ENCODE results near the gene EVPLL.

Gene EVPLL

DNA sequence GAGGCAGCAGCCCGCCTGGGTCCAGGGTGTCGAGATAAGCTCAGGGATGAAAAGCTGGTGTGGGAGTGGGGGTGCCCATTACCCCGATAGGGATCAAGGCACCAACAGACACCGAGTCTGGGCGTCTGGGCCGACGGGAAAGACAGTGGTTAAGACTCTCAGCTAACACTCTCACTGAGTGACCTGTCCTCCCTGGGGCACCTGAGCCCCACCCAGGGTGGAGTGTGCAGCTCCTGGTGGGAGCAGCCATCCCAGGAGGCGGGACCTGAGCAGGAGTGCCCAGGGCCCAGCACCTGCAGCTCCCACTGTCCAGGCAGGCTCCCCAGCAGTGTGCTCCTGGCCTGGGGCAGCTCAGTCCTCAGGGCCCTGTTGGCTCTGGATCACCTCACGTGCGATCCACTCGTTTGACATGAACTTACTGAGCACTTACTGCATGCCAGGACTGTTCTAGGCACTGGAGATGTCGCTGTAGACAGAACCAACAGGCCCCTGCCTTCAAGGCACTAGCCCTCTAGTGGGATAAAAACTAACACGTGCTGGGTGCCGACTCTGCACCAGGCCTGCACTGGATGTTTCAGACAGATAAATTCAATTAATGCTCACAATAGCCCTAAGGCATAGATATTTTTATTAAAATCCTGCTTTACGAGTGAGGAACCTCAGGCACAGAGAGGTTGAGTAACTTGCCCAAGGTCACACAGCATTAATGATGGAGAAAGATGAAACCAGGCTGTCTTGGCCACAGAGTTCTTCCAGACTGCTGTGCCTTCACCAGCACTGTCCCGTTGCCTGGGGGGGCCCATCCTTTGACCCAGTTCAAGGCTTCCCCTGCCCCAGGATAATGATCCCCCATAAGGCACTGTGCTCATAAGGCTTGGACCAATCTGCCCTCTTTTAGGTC, 1.9 kb downstream of the EVPLL start:
- no peak for TF ChIP-seq REST (IDR thresholded peaks at IDR 0.05; ENCODE audit: insufficient read depth in 1 of 2, low read depth in 2 of 2, low read length in 2 of 2)
- TF ChIP-seq FOXP2 (optimal IDR thresholded peaks at IDR 0.05; ENCODE audit: borderline replicate concordance, extremely low read depth, extremely low read length, insufficient read depth), result no peak
- no peak for TF ChIP-seq SIN3A (IDR thresholded peaks at IDR 0.05; ENCODE audit: borderline replicate concordance, insufficient read depth, low read length)
- no peak for TF ChIP-seq TAF1 (IDR thresholded peaks at IDR 0.05; ENCODE audit: borderline replicate concordance, insufficient read depth, low read length)
- no peak for TF ChIP-seq POLR2AphosphoS5 (IDR thresholded peaks at IDR 0.05; ENCODE audit: low read depth, low read length)

DNA sequence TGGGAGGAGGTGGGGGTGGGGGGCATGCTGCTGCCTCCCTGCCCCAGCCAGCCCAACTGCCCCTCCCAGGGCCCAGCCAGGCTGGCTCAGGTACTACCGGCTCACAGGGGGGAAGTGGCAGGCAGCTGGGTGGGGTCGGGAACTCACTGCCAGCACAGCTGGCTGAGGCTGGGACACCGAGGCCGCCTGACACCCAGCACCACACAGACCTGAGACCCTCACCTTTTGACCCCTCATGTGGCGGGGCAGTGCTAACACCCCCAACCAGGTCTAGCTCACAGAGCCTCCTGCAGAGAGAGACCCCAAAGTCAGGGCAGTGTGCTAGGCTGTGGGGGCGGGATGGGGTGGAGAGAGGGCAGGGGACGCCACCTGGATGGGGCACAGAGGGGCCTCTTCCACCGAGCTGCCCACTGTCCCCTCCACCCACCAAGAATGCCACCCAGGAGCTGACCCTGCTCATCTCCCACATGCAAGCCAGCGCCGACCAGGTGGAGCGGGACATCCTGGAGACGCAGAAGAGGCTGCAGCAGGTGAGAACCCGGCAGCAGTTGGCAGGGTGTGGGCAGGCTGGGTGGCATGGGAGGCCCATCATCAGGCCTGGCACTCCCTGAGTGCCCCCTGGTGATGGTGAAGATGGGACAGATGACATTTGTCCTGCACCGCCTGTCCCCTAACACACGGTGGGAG, 3.0 kb downstream of the EVPLL start:
- TF ChIP-seq FOXP2 (optimal IDR thresholded peaks at IDR 0.05; ENCODE audit: borderline replicate concordance, extremely low read depth, extremely low read length, insufficient read depth), result no peak
- TF ChIP-seq SIN3A (IDR thresholded peaks at IDR 0.05; ENCODE audit: borderline replicate concordance, insufficient read depth, low read length), result no peak
- no peak for TF ChIP-seq TAF1 (IDR thresholded peaks at IDR 0.05; ENCODE audit: borderline replicate concordance, insufficient read depth, low read length)

DNA sequence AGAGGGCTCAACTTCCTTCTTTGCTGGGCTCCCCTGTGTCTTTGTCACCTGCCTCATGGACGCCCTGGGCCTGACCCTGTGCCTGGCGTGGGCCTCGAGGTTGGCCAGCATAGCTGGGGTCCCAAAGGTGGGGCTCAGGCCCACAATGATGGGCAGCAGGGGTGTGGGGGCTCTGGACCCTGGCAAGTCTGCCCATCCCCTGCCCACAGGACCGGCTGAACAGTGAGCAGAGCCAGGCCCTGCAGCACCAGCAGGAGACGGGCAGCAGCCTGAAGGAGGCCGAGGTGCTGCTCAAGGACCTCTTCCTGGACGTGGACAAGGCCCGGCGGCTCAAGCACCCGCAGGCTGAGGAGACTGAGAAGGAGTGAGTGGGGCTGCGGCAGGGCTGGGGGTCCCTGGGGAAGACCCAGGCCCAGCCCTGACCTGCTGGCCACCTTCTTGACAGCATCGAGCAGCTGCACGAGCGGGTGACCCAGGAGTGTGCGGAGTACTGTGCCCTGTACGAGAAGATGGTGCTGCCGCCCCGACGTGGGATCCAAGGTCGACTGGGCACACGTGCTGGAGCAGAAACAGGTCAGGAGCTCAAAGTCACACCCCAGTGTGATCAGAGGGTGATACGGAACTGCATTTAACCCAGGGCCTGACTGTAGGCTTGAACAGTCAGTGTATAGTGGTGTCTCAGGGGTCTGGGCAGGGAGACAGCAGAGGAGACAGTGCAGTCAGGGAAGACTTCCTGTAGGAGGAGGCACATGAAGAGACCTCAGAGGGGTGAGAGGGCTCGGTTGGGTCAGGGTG, 3.8 kb downstream of the EVPLL start:
- TF ChIP-seq TAF1 (IDR thresholded peaks at IDR 0.05; ENCODE audit: borderline replicate concordance, insufficient read depth, low read length) (no peak), FOXP2 (optimal IDR thresholded peaks at IDR 0.05; ENCODE audit: borderline replicate concordance, extremely low read depth, extremely low read length, insufficient read depth) (no peak), SIN3A (IDR thresholded peaks at IDR 0.05; ENCODE audit: borderline replicate concordance, insufficient read depth, low read length) (no peak), REST (IDR thresholded peaks at IDR 0.05; ENCODE audit: insufficient read depth in 1 of 2, low read depth in 2 of 2, low read length in 2 of 2) (no peak), POLR2AphosphoS5 (IDR thresholded peaks at IDR 0.05; ENCODE audit: low read depth, low read length) (no peak)

DNA sequence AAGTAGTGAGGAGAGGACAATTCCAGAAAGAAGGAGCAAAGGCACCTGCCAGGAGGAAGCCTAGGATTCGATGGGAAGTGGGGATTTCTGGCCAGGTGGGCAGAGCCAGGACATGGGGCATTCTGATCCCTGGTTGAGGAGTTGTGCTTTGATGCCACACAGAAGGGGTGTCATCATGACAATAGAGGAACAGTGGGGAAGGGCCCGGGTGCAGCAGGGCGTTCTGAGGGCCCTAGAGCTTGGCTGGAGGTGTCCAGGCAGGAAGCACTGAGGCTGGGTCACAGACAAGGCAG, 4.3 kb downstream of the EVPLL start:
- TF ChIP-seq SIN3A (IDR thresholded peaks at IDR 0.05; ENCODE audit: borderline replicate concordance, insufficient read depth, low read length) (no peak), POLR2AphosphoS5 (IDR thresholded peaks at IDR 0.05; ENCODE audit: low read depth, low read length) (no peak), TAF1 (IDR thresholded peaks at IDR 0.05; ENCODE audit: borderline replicate concordance, insufficient read depth, low read length) (no peak), REST (IDR thresholded peaks at IDR 0.05; ENCODE audit: insufficient read depth in 1 of 2, low read depth in 2 of 2, low read length in 2 of 2) (no peak), FOXP2 (optimal IDR thresholded peaks at IDR 0.05; ENCODE audit: borderline replicate concordance, extremely low read depth, extremely low read length, insufficient read depth) (no peak)

- no peak for TF ChIP-seq POLR2AphosphoS5 (IDR thresholded peaks at IDR 0.05; ENCODE audit: low read depth, low read length)
- TF ChIP-seq TAF1 (IDR thresholded peaks at IDR 0.05; ENCODE audit: borderline replicate concordance, insufficient read depth, low read length), result no peak
- no peak for TF ChIP-seq SIN3A (IDR thresholded peaks at IDR 0.05; ENCODE audit: borderline replicate concordance, insufficient read depth, low read length)
Observed at GRCh38 chr17:18382441-18383078, 5.0 kb downstream of the EVPLL start.
